Breast epithelium (tissue), 3 donors: ENCODE measurements around the gene TMEM132D.

Source experiments
- CTCF ChIP-seq, 3 donors: fragments of 450-650 bp; IDR thresholded peaks; one replicate each; pipeline ENCODE4 v1.5.1; 2016 to 2017; ENCODE audit warnings: antibody characterized with exemption in 3 of 3, mild to moderate bottlenecking in 3 of 3, moderate library complexity in 3 of 3
- POLR2A ChIP-seq: fragments of 450-650 bp; IDR thresholded peaks from one replicate; pipeline ENCODE4 v1.6.1; 2016; ENCODE audit warnings: antibody characterized with exemption, mild to moderate bottlenecking, moderate library complexity
- POLR2AphosphoS5 ChIP-seq, 3 donors: sonication (generic); formaldehyde crosslinking; IDR thresholded peaks; one replicate each; pipeline ENCODE4 v1.6.1; 2017; ENCODE audit warnings: antibody characterized with exemption in 3 of 3

- TF ChIP-seq POLR2A, result no peak
- no peak for TF ChIP-seq CTCF (IDR thresholded peaks at IDR 0.05)
- no peak for TF ChIP-seq POLR2AphosphoS5 (IDR thresholded peaks at IDR 0.05)
Measured at GRCh38 chr12:129877411-129877810, 26.4 kb downstream of the TMEM132D start.
